Coronary artery (tissue), 2 donors: ENCODE data around the gene GSC2.

Source experiments
- DNase-seq: peaks from one replicate; pipeline ENCODE4 v3.0.0-alpha.2; 2017; ENCODE audit warnings: low spot score
- H3K27ac ChIP-seq, 2 donors: fragments of 200-600 bp; sonication (generic); one replicate each; pipeline ENCODE4 v1.5.1; 2016 to 2019
- H3K4me3 ChIP-seq: fragments of 200-600 bp; sonication (generic); 2 replicates; pipeline ENCODE4 v1.5.1; 2016; ENCODE audit warnings: mild to moderate bottlenecking, moderate library complexity
- TF ChIP-seq, protein P1 (sequence below): fragments of 200-600 bp; sonication (generic); IDR thresholded peaks from one replicate; pipeline ENCODE4 v1.5.1; 2019; ENCODE audit warnings: antibody characterized with exemption

GSC2 gene

DNA sequence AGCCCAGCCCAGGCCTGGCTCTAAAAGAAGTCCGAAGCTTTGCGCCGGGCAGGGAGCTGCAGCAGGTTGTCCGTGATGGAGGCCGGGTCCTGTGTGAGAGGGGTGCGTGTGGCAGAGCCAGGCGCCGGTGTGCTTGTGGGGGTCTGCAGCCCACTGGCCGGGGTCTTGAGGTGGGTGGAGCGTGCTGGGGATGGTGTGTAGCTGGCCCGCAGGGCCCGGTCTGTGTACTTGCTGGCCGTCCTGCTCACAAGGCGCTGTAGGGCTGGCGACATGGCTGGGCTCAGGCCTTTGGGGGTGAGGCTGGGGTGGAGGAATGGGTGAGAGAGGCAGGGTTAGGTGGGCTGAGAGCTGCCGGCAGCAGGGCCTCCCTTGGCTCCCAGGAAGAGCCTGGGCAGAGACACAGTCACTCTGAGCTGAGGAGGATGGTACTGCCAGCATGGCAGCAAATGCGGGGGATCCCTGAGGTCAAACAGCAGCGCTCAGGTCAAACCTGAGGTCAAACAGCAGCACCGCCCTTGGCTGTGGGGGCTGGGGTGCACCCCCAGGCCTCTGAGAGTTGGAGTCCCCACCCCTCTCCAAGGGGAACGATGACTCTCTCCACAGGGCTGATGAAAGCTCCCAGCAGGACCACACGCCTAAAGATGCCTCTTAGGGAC, 15.8 kb downstream of the GSC2 start:
- DNase-seq = no peak
- Histone ChIP-seq H3K27ac (no peak overlapping the region), H3K4me3 (no peak overlapping the region)
- TF ChIP-seq, protein P1, sequence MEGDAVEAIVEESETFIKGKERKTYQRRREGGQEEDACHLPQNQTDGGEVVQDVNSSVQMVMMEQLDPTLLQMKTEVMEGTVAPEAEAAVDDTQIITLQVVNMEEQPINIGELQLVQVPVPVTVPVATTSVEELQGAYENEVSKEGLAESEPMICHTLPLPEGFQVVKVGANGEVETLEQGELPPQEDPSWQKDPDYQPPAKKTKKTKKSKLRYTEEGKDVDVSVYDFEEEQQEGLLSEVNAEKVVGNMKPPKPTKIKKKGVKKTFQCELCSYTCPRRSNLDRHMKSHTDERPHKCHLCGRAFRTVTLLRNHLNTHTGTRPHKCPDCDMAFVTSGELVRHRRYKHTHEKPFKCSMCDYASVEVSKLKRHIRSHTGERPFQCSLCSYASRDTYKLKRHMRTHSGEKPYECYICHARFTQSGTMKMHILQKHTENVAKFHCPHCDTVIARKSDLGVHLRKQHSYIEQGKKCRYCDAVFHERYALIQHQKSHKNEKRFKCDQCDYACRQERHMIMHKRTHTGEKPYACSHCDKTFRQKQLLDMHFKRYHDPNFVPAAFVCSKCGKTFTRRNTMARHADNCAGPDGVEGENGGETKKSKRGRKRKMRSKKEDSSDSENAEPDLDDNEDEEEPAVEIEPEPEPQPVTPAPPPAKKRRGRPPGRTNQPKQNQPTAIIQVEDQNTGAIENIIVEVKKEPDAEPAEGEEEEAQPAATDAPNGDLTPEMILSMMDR = no peak

DNA sequence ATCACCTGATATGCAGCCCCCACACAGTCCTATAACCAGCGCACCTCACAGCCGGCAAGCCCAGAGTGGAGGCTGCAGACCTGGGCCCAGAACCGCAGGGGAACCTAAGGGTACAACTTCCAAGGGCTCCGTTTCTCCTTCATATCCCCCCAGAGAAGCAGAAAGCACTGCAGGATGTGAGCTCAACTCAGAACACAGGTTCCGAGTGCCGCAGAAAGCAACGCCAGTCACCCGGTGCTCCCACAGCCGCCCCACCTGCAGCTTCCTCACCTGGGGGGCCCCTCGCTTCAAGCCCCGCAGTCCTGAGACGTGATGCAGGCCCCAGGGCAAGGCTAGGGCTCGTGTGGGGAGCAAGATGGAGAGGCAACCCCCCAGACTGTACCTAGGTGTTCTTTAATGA, 16.5 kb downstream of the GSC2 start:
- Histone ChIP-seq H3K27ac (no peak overlapping the region), H3K4me3 (no peak overlapping the region)
- TF ChIP-seq, protein P1 = no peak
- no peak for DNase-seq

DNA sequence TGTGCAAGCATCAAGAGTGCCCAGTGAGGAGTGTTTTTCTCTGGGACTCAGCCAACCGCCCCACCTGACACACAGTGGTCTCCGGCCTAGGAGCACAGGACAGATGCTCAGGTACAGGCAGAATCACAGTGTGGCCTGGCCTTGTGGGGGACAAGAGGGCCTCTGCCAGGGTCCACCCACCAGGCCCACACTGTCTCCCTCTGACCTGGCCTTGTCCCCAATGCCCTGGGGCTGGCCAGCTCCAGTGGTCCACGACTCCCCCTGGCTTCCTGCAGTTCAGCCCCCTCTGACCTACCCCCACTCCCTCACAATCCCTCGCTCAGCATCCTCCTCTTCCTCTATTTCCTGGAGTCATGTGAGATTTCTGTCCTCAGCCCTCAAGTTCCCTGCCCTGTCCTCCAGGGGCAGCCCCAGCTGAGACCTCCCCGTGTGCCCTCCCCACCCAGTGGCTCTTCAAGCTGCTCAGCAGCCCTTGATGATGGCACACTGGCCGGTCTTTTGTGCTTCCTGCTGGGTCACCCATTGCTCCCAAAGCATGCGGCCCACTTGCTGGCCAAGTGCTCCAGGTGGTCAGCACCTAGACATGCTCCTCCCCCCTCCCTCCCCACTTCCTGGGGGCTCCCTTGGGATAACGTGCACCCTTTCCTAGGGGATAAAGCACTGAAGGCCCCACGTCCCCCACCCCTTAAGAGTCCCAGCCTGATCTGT, 17.2 kb downstream of the GSC2 start:
- no peak overlapping the region for H3K27ac ChIP-seq
- DNase-seq = no peak
- H3K4me3 ChIP-seq = no peak overlapping the region
- TF ChIP-seq, protein P1 = no peak

DNA sequence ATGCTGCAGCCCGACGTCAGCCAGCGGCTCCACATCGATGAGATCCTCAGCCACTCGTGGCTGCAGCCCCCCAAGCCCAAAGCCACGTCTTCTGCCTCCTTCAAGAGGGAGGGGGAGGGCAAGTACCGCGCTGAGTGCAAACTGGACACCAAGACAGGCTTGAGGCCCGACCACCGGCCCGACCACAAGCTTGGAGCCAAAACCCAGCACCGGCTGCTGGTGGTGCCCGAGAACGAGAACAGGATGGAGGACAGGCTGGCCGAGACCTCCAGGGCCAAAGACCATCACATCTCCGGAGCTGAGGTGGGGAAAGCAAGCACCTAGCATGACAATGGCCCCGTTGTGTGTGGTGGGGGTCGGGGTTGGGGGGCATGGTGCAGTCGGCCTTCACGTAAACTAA, 17.9 kb downstream of the GSC2 start:
- no peak for DNase-seq
- Histone ChIP-seq H3K4me3 (no peak overlapping the region), H3K27ac (no peak overlapping the region)
- TF ChIP-seq, protein P1 = no peak

DNA sequence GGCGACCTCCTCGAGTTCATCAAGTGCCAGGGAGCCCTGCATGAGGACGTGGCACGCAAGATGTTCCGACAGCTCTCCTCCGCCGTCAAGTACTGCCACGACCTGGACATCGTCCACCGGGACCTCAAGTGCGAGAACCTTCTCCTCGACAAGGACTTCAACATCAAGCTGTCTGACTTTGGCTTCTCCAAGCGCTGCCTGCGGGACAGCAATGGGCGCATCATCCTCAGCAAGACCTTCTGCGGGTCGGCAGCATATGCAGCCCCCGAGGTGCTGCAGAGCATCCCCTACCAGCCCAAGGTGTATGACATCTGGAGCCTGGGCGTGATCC, 18.4 kb downstream of the GSC2 start:
- TF ChIP-seq, protein P1 = no peak
- DNase-seq = no peak

DNA sequence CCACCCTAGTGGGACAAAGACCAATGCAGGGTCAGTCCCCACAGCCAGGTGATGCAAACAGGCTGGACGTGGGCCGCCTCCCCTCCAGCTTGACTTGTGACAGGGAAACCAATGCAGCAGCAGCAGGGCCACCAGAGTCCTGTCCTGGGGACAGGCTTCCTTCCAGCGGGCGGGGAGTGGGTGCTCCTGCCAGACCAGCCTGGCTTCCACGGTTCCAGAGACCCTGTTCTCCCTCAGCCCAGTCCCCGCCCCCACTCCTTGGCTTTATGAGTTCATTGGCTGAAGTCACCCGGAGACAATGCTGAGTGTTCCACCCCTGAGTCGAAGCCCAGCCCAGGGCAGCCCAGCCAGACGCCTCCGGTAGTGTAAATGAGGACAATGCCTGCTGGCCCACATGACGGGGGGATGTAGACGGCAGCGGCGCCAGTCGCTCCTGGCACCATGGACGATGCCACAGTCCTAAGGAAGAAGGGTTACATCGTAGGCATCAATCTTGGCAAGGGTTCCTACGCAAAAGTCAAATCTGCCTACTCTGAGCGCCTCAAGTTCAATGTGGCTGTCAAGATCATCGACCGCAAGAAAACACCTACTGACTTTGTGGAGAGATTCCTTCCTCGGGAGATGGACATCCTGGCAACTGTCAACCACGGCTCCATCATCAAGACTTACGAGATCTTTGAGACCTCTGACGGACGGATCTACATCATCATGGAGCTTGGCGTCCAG, 19.0 kb downstream of the GSC2 start, which contains the start of gene TSSK2:
Gene TSSK2 (plus strand): TSS at position 350 of the 726 bp plus-strand sequence. CDS start 92 bp downstream, at position 442.
- H3K27ac ChIP-seq = no peak within 1 kb of the TSS
- DNase-seq = no peak
- H3K4me3 ChIP-seq = no peak within 1 kb of the TSS
- TF ChIP-seq, protein P1 = no peak

More for the DNA sequence above, 18.4 kb downstream of the GSC2 start:
- Histone ChIP-seq H3K4me3 (no peak overlapping the region), H3K27ac (no peak overlapping the region)
